NB4 (cell line): ENCODE results near the gene SLC13A4.

Experiments used
- CTCF ChIP-seq: IDR thresholded peaks from one replicate; pipeline ENCODE4 v1.5.1; 2012; ENCODE audit warnings: low read depth, low read length
- MAX ChIP-seq: IDR thresholded peaks from 2 replicates; pipeline ENCODE4 v1.6.1; 2011; ENCODE audit warnings: low read depth, low read length
- POLR2A ChIP-seq: IDR thresholded peaks from 2 replicates; pipeline ENCODE4 v1.6.1; 2011; ENCODE audit warnings: mild to moderate bottlenecking; ENCODE audit not compliant: insufficient read length; ENCODE audit errors: extremely low read depth

DNA sequence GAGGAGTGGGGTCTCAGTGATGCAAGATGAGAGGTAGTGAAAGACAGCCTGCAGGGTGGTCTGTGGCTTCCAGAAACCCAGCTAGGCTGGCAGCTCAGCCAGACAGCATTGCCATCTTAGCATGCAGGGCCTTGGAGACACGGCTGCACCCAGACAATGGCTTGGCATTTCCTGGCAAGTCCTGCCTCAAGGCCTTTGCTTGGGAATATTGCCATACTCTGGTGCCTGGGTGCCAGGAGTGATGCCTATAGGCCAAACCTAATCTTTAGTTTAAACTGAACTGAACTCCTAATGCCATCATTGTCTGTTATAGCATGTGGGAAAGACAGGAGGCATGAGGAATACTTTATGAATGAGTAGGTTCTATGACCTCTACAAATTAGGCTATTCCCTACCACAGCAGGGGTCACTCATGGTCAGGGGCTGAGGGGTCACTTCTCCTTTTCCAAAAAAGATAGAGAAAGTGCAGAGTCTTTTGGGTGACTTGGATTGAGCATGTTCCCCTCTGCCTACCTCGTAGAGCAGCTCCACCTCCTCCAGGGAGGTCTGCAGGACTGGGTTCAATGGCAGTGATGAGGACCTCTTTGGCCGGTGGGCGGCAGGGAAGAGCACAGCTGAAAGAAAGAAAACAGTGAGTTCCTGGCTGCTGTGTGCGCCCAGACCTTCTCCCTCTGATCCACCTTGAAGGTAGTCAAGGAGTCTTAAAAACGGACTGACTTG is 8.8 kb upstream of the SLC13A4 start:
- no peak for TF ChIP-seq POLR2A
- no peak for TF ChIP-seq CTCF
- TF ChIP-seq MAX, result no peak
